Activated T-helper 1 cell treated with anti-CD3 and anti-CD28 coated beads, Interleukin-2, amount 50 U/mL, for 16 hours (primary cell): ENCODE data around the gene SESN3.
"Not testable (repeated sequence)": the region's sequence is repeated elsewhere in the genome, so short reads cannot be mapped to it uniquely, and the experiment has no call there.

Experiments used
- DNase-seq, 2 donors: peaks; one replicate each; pipeline ENCODE4 v3.0.0-alpha.2; 2020; ENCODE audit warnings: low read depth in 1 of 2, low spot score in 1 of 2

Gene SESN3

DNA sequence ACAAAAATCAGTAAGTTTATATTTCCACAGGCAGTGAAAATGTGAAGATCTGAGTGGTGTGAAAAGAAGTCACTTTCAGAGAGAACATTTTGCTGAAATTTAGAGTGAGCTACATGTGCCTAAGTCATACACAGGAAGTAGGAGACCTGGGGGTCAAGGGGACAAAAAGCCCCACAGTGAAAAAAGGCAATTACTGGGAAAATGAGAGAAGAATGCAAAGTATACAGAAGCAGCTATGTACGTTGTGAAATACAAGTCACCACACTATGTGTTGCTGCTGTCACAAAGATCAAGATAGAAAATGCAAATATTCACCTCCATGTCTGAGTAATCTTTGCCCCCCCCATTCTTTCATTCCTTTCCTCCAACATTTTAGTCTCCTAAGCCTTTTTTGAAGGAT lies 21.6 kb upstream of the SESN3 start:
- DNase-seq: no peak

- not testable (repeated sequence) for DNase-seq
Observed at GRCh38 chr11:95251896-95252295, 20.9 kb upstream of the SESN3 start.

- no peak for DNase-seq
Observed at GRCh38 chr11:95248666-95249467, 17.9 kb upstream of the SESN3 start.

DNA sequence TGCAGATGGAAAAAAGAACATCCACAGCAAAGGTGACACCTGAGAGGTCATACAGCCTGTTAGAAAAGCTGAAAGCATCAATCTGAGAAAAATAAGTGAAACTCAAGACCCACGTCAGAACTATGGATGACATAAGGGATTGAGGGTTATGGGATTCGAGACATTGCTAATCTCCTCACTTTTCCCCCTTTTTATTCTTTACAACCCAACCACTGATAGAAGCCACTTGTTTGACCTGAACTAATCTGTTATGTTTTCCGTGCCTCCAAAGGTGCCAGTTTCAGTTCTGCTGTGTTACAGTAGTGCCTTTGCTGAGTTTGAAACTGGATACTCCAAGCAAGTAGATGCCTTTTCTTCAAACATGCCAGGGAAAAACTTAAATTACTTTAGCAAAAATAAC lies 16.9 kb upstream of the SESN3 start:
- no peak for DNase-seq

DNA sequence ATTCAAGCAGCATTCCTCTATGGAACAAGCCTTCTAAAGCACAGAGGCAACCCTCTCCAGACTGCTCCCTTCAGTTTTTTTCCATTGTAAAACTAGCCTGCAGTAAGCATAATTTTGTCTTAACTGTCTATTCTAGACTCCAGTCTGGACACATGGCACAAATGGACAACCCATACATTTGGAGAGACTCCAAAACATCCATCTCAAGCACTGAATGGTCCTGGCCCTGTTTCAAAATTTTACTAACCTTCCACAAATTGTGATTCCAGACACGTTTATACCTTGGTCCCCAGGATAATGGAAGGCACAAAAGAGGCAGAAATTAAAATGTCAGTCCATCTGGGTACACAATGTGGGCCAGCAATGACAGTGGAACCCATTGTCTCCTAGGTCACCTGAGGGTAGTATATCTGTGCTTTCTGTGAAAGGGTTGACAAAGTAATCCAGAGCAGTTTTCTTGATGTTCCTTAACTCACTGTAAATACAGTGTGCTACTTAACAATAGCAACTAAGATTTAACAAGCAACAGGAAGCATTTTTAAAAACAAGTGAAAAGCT lies 16.2 kb upstream of the SESN3 start:
- no peak for DNase-seq

DNA sequence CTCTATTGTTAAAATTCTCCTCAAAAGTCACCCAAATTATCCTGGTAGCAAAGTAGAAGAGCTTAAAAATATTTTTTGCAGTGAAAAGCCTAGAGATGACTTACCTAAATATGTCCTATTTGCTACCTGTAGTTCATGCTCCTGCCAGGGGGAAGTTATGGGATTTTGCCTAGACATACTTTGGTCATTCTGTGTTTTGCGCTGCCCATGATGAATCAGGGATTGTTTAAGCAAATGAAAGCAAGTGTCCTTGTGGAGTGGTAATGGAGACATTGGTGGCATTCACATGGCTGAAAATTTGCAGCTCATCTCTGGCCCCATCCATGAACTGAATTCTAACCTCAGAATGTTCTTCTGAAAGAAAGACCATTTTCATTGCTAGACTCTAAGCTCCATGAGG lies 14.6 kb upstream of the SESN3 start:
- DNase-seq: no peak

- no peak for DNase-seq
Observed at GRCh38 chr11:95245038-95245437, 14.0 kb upstream of the SESN3 start.

GRCh38 chr11:95243673-95244072 lies 12.7 kb upstream of the SESN3 start:
- no peak for DNase-seq

GRCh38 chr11:95242845-95243605 lies 12.0 kb upstream of the SESN3 start:
- DNase-seq: no peak

GRCh38 chr11:95242091-95242844 lies 11.3 kb upstream of the SESN3 start:
- no peak for DNase-seq

DNA sequence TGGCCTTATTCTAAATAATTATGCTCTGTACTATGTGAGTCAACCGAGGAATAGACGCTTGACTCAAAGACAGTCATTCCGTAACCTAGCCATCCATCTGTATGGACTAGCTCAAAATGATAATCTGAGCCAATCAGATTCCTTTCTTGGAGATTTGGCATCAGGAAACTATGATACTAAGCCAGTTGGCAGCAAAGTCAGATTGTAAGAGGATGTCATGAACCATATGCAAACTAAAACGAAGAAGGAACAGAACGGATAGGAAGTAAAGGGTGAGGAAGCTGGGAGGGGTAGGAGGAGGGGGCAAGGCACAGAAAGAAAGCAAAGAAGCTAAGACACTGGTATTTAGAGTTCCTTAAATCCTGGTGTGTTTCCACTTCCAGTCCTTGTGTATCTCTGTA lies 10.7 kb upstream of the SESN3 start:
- DNase-seq: no peak

DNA sequence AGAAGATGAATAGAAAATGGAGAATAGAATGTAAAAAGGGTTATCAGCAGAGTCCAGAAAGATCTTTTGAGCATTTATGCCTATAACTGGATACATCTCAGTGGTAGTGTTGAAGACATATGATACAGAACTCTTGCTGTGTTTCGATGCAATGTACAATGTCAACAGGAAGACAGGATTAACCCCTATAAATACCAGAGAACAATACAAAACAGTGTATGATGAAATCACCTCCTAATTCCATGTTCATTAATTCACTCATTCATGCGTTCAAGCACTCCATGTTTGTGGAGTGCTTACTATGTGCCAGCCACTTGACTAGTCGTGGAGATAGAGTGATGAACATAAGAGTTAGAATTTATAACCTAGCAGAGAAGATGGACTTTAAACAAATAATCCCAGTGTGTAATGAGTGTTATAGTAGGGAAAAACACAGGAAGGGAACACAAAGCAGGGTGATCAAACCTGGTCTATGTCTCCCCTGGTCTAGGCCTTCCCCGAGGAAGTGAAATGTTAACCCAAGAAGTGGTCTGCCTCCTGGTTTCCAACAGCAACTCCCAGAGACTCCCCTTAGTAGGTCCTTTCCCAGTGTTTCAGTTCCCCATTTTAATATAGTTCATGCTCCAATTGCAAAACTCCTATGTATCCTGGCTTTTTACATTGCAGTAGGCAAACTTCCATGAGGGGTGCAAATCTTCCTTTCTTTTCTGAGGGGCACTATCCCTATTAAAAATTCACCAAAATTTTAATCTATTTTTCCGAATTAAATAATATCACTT lies 9.1 kb upstream of the SESN3 start:
- no peak for DNase-seq

DNA sequence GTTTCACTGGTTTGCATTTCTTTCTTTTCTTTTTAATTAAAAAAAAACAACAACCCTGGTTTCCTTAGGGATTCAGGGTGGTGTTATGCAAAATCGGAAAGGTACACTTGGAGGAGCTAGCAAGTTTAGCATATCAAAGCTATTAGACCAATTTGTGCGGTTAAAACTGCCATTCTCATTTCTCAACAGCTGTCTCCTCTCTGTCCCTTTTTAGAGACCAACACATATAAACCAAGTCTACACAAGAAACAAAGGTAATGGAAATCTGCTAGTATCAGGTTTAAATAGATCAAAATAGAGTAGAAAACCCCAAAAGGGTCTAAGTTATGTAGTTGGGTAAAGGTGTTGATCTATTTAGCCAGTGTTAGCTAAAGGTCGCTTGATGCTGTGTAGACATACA lies 1.7 kb upstream of the SESN3 start:
- no peak for DNase-seq

- DNase-seq: peak; percentile 44 to 50
Observed at GRCh38 chr11:95231881-95232605, 1.0 kb upstream of the SESN3 start.

- peak in 1 of 2 donors; percentile 11 for DNase-seq
Observed at GRCh38 chr11:95230810-95231126, 234 bp downstream of the SESN3 start.

DNA sequence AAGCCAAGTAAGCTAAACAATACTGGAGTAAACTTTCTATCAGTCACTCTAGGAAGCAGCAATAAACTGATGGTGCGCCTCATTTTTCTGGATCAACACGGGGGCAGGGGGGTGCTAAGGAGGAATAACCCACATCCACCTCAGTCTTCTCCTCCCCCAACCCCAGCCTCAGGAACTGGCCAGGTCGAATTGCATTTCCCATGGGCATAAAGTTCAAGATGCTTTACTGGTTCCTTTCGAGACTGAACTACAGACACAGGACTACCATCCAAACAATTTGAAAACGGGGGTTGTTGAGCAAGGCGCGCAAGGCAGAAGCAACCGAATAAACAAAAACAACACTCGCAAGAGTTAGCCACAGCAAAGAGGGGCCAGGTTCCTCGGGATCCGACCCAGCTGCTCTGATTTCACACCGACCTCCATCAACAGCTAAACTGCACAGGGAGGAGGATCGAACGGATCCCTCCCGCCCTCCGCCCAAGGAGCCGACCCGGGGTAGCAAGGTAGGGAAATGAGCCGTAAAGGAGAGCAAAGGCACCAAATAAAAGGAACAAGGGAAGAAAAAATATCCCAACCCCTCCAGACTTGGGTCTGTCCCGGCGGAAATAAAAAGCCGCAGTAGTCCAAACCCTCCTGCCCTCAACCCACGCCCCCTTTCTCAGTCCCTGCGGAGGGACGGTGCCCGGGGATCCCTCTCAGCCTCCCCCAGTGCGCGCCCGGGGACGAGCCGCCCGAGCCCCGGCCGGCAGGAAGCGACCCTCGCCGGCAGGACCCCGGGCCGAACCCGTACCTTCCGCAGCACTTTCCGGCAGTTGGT lies 801 bp downstream of the SESN3 start:
- DNase-seq: peak in 1 of 2 donors; percentile 1

- no peak for DNase-seq
Observed at GRCh38 chr11:95229199-95229992, 1.6 kb downstream of the SESN3 start.

DNA sequence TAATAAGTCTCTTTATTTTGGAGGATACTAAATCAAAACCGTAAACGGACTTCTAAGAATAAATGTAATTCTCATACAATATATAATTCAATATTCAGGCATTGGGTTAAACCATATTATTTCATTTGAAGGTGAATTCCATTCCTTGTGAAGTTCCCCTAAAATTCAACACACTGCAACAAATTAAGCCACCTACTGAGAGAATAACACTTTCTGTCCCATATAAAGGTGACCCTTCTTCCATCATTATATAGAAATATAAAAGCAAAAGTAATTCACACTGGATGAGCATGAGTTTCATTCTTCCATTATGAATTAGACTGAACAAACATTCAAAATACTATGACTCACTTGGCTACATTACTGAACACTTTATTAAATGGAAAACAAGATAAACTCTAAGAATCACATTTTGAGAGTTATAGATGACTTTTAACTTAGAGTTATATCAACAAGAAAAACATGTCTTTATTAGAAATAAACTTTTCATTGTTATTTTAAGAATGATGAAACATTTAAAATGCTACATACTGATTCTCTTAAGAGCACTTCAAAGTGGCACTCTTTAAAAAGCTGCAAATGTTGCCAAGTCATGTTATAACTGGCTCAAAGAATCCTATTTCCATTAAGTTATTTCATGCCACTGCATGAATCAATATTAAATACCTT lies 2.8 kb downstream of the SESN3 start:
- DNase-seq: no peak
